Measurements from ENCODE around the gene AHDC1.
"Not testable (repeated sequence)": the region's sequence is repeated elsewhere in the genome, so short reads cannot be mapped to it uniquely, and the experiment has no call there.

The AHDC1 gene

GRCh38 chr1:27562534-27563340 lies 41.2 kb downstream of the AHDC1 start:
- DNase-seq = no peak

- DNase-seq = no peak
Observed at GRCh38 chr1:27562021-27562420, 41.9 kb downstream of the AHDC1 start.

- DNase-seq = no peak
Observed at GRCh38 chr1:27561124-27561899, 42.6 kb downstream of the AHDC1 start.

GRCh38 chr1:27560268-27561123 lies 43.4 kb downstream of the AHDC1 start:
- DNase-seq = no peak

- no peak for DNase-seq
Observed at GRCh38 chr1:27559466-27560030, 44.4 kb downstream of the AHDC1 start.

GRCh38 chr1:27557596-27558340 lies 46.2 kb downstream of the AHDC1 start:
- no peak for DNase-seq

- no peak for DNase-seq
Observed at GRCh38 chr1:27556781-27557595, 47.0 kb downstream of the AHDC1 start.

GRCh38 chr1:27556435-27556780 lies 47.5 kb downstream of the AHDC1 start:
- no peak for DNase-seq

- no peak for DNase-seq
Observed at GRCh38 chr1:27555700-27556424, 48.1 kb downstream of the AHDC1 start.

- no peak for DNase-seq
Observed at GRCh38 chr1:27554759-27555699, 48.9 kb downstream of the AHDC1 start.

- DNase-seq = no peak
Observed at GRCh38 chr1:27554293-27554692, 49.7 kb downstream of the AHDC1 start.

GRCh38 chr1:27553823-27554222 lies 50.1 kb downstream of the AHDC1 start:
- not testable (repeated sequence) for DNase-seq

- no peak for DNase-seq
Observed at GRCh38 chr1:27552911-27553420, 51.0 kb downstream of the AHDC1 start.

- no peak for DNase-seq
Observed at GRCh38 chr1:27551953-27552312, 52.0 kb downstream of the AHDC1 start.

GRCh38 chr1:27551170-27551952 lies 52.6 kb downstream of the AHDC1 start:
- no peak for DNase-seq

GRCh38 chr1:27550510-27551169 lies 53.3 kb downstream of the AHDC1 start:
- no peak for DNase-seq

- DNase-seq = no peak
Observed at GRCh38 chr1:27549807-27550408, 54.0 kb downstream of the AHDC1 start.

All from NCI-H1048 (cell line).